IMR-90 (cell line): ENCODE measurements around the gene NAA10. TPM values are rescaled to one million over a fixed set of nuclear protein-coding genes. Genes with fewer than 3 reads are reported as not detected.

Source experiments
- ATAC-seq: fragments of 200-7000 bp; cut with Tn5 transposase; 2 replicates; pipeline ENCODE4 v1.9.1; 2020; ENCODE audit warnings: low read depth, mild to moderate bottlenecking, moderate library complexity
- BruUV-seq: library from RNA; stranded (reverse); fragments of 400-500 nt; replicated peaks from 2 replicates; lab custom pipeline; 2021; lab: Mats Ljungman, UMichigan
- CTCF ChIA-PET: fragments of 300-600 bp; formaldehyde crosslinking; extraction: SDS; loops from one replicate; lab custom pipeline; 2021; ENCODE audit warnings: antibody characterized with exemption; lab: Yijun Ruan, JAX
- POLR2A ChIA-PET: fragments of 300-600 bp; sonication (Branson Sonifier 250); formaldehyde crosslinking; loops from one replicate; lab custom pipeline; 2022; ENCODE audit warnings: antibody characterized with exemption; ENCODE audit not compliant: unreplicated experiment; lab: Charles Lee
- DNase-seq: peaks from one replicate; pipeline ENCODE4 v3.0.0; 2013
- H2AFZ ChIP-seq: replicated peaks from 2 replicates; pipeline ENCODE3; 2013; ENCODE audit warnings: low read length, mild to moderate bottlenecking; ENCODE audit not compliant: poor library complexity
- H2AK5ac ChIP-seq: 2 replicates; pipeline ENCODE4 v1.6.1; 2013; ENCODE audit warnings: low read depth, low read length, inconsistent platforms
- H2AK9ac ChIP-seq: replicated peaks from 2 replicates; pipeline ENCODE3; 2013; ENCODE audit warnings: mild to moderate bottlenecking, low read depth, low read length, moderate library complexity; ENCODE audit not compliant: poor library complexity
- H2BK120ac ChIP-seq: 2 replicates; pipeline ENCODE4 v1.6.1; 2013; ENCODE audit warnings: low read depth, low read length, inconsistent platforms
- H2BK15ac ChIP-seq: 3 replicates; pipeline ENCODE4 v1.6.1; 2013; ENCODE audit warnings: low read depth, low read length, inconsistent platforms
- H2BK20ac ChIP-seq: 2 replicates; pipeline ENCODE4 v1.6.1; 2013; ENCODE audit warnings: low read depth, mild to moderate bottlenecking, inconsistent platforms, low read length, moderate library complexity
- H2BK5ac ChIP-seq: 2 replicates; pipeline ENCODE4 v1.6.1; 2013; ENCODE audit warnings: mild to moderate bottlenecking, low read depth, low read length, inconsistent platforms; ENCODE audit not compliant: poor library complexity, severe bottlenecking
- H3K14ac ChIP-seq: replicated peaks from 2 replicates; pipeline ENCODE4 v1.6.1; 2013; ENCODE audit warnings: low read depth, low read length, inconsistent platforms
- H3K18ac ChIP-seq: 2 replicates; pipeline ENCODE4 v1.6.1; 2013; ENCODE audit warnings: low read depth, low read length, control low read depth
- H3K23ac ChIP-seq: 2 replicates; pipeline ENCODE4 v1.6.1; 2013; ENCODE audit warnings: low read depth, low read length, inconsistent platforms
- H3K27ac ChIP-seq: 2 replicates; pipeline ENCODE4 v1.5.1; 2013; ENCODE audit warnings: mild to moderate bottlenecking, control low read depth, low read length; ENCODE audit not compliant: insufficient read depth
- H3K27me3 ChIP-seq: 2 replicates; pipeline ENCODE4 v1.6.1; 2013; ENCODE audit warnings: low read length; ENCODE audit not compliant: control insufficient read depth, insufficient read depth
- H3K36me3 ChIP-seq: 2 replicates; pipeline ENCODE4 v1.6.1; 2013; ENCODE audit warnings: low read length, mixed read lengths; ENCODE audit not compliant: control insufficient read depth, insufficient read depth
- H3K4ac ChIP-seq: 2 replicates; pipeline ENCODE4 v1.6.1; 2013; ENCODE audit warnings: low read depth, low read length, inconsistent platforms
- H3K4me1 ChIP-seq: 2 replicates; pipeline ENCODE4 v1.6.1; 2013; ENCODE audit warnings: low read length, mixed read lengths; ENCODE audit not compliant: control insufficient read depth, insufficient read depth
- H3K4me2 ChIP-seq: 2 replicates; pipeline ENCODE4 v1.6.1; 2013; ENCODE audit warnings: low read depth, mild to moderate bottlenecking, control low read depth, low read length, moderate library complexity
- H3K4me3 ChIP-seq: 2 replicates; pipeline ENCODE4 v1.5.1; 2013; ENCODE audit warnings: low read depth, mild to moderate bottlenecking, control low read depth, low read length, moderate library complexity; ENCODE audit not compliant: insufficient read depth
- H3K56ac ChIP-seq: 2 replicates; pipeline ENCODE4 v1.6.1; 2013; ENCODE audit warnings: low read length, inconsistent platforms; ENCODE audit not compliant: insufficient read depth; ENCODE audit errors: extremely low read depth
- H3K79me1 ChIP-seq, 2 experiments: 2 replicates each; pipeline ENCODE4 v1.6.1; 2013; ENCODE audit warnings: low read length in 2 of 2, inconsistent platforms in 1 of 2, low read depth in 1 of 2
- H3K9ac ChIP-seq: 2 replicates; pipeline ENCODE4 v1.6.1; 2013; ENCODE audit warnings: low read depth, low read length, control low read depth
- H3K9me1 ChIP-seq: 2 replicates; pipeline ENCODE4 v1.6.1; 2013; ENCODE audit warnings: low read length, inconsistent platforms; ENCODE audit not compliant: insufficient read depth
- H3K9me3 ChIP-seq: 2 replicates; pipeline ENCODE4 v1.6.1; 2013; ENCODE audit warnings: low read length; ENCODE audit not compliant: control insufficient read depth, insufficient read depth
- H4K20me1 ChIP-seq: 2 replicates; pipeline ENCODE4 v1.6.1; 2013; ENCODE audit warnings: low read length, inconsistent platforms; ENCODE audit not compliant: insufficient read depth
- H4K5ac ChIP-seq: 2 replicates; pipeline ENCODE4 v1.6.1; 2013; ENCODE audit warnings: mild to moderate bottlenecking, low read depth, low read length, control low read depth
- H4K8ac ChIP-seq, 2 experiments: 2 replicates each; pipeline ENCODE4 v1.6.1; 2013; ENCODE audit warnings: low read depth in 2 of 2, low read length in 2 of 2, control low read depth in 1 of 2, inconsistent platforms in 1 of 2
- H4K91ac ChIP-seq: 2 replicates; pipeline ENCODE4 v1.6.1; 2013; ENCODE audit warnings: low read depth, low read length, inconsistent platforms; ENCODE audit not compliant: insufficient read depth
- CTCF ChIP-seq: conservative IDR thresholded peaks from 2 replicates; pipeline ENCODE4 v1.5.1; 2012; ENCODE audit warnings: mild to moderate bottlenecking, low read depth, low read length, improper control_type of control experiment
- FOS ChIP-seq: fragments of 150-350 bp; IDR thresholded peaks from 2 replicates; pipeline ENCODE4 v1.6.1; 2016; ENCODE audit warnings: low read depth, low read length
- MAFK ChIP-seq: IDR thresholded peaks from 2 replicates; pipeline ENCODE4 v1.6.1; 2012; ENCODE audit warnings: low read depth, low read length, improper control_type of control experiment
- MAZ ChIP-seq: IDR thresholded peaks from 2 replicates; pipeline ENCODE4 v1.6.1; 2012; ENCODE audit warnings: low read depth, mild to moderate bottlenecking, low read length, improper control_type of control experiment, moderate library complexity, borderline replicate concordance
- MXI1 ChIP-seq: IDR thresholded peaks from 2 replicates; pipeline ENCODE4 v1.6.1; 2012; ENCODE audit warnings: low read depth, mild to moderate bottlenecking, low read length, moderate library complexity, borderline replicate concordance
- NFE2L2 ChIP-seq: fragments of 150-350 bp; IDR thresholded peaks from 2 replicates; pipeline ENCODE4 v1.6.1; 2016; ENCODE audit warnings: low read depth, mild to moderate bottlenecking, low read length
- RAD21 ChIP-seq: IDR thresholded peaks from 2 replicates; pipeline ENCODE4 v1.6.1; 2012; ENCODE audit warnings: low read length, improper control_type of control experiment
- RCOR1 ChIP-seq: IDR thresholded peaks from 2 replicates; pipeline ENCODE4 v1.6.1; 2012; ENCODE audit warnings: mild to moderate bottlenecking, low read length, improper control_type of control experiment; ENCODE audit not compliant: insufficient replicate concordance
- SMC3 ChIP-seq: fragments of 150-350 bp; IDR thresholded peaks from 2 replicates; pipeline ENCODE4 v1.6.1; 2016; ENCODE audit warnings: low read depth, mild to moderate bottlenecking, antibody characterized with exemption, low read length, moderate library complexity
- WGBS, 2 experiments: methylation state at CpG; one replicate each; pipeline versions ENCODE4 v1.1.5 to v1.1.7; 2013; ENCODE audit warnings: missing lambda C conversion rate in 2 of 2; ENCODE audit not compliant: insufficient read length in 1 of 2; ENCODE audit errors: extremely low coverage in 2 of 2; 5-methylcytosine and 5-hydroxymethylcytosine counted together
- dilution Hi-C: fragments of 300-500 bp; cut with HindIII; formaldehyde crosslinking; loops from one replicate; pipeline ENCODE4 v1.14.3; 2018; ENCODE audit warnings: low sequenced_read_pairs; ENCODE audit not compliant: unreplicated experiment
- in situ Hi-C: fragments of 300-500 bp; cut with MboI; formaldehyde crosslinking; loops from 3 replicates; pipeline ENCODE4 v1.14.3; 2019; ENCODE audit warnings: low sequenced_read_pairs, inconsistent platforms, mixed read lengths
- intact Hi-C: fragments of 100-400 bp; cut with micrococcal nuclease; formaldehyde crosslinking; loops from 2 replicates; pipeline ENCODE4 v1.10.0; 2022
- polyA plus RNA-seq, 3 experiments: library from polyadenylated mRNA; depleted of rRNA; stranded (reverse); fragments of >200 nt; gene quantifications; 2 replicates each; pipeline ENCODE4 v1.2.3, GENCODE V29; 2012; ENCODE audit warnings: low replicate concordance in 1 of 3
- total RNA-seq: library from RNA; depleted of rRNA; stranded (reverse); fragments of >200 nt; gene quantifications from 2 replicates; pipeline ENCODE4 v1.2.3, GENCODE V29; 2012
- TF ChIP-seq, protein P1 (sequence below): fragments of 150-350 bp; IDR thresholded peaks from 2 replicates; pipeline ENCODE4 v1.6.1; 2017; ENCODE audit warnings: mild to moderate bottlenecking, antibody characterized with exemption, low read length, low read depth

Gene NAA10
- total and polyA plus RNA-seq, 2 of the 4 experiments (the other 2 are of a cell fraction), result 98.6 to 172 TPM

GRCh38 chrX:153944140-153944799 lies 9.4 kb upstream of the NAA10 start, which contains the start of gene RENBP:
Gene RENBP, minus strand, starts transcription at chrX:153944643. Its CDS starts 33 bp downstream, at chrX:153944610.
- Histone ChIP-seq H3K4me2 (no peak within 1 kb of the TSS), H4K8ac (no peak within 1 kb of the TSS), H2AK5ac (no peak within 1 kb of the TSS), H3K79me1 (no peaks in the 10 kb centered on the region), H2BK5ac (no peak within 1 kb of the TSS), H2BK15ac (no peak within 1 kb of the TSS), H2AFZ (no peak within 1 kb of the TSS), H3K18ac (no peak within 1 kb of the TSS), H3K4me1 (no peaks in the 10 kb centered on the region), H4K5ac (no peak within 1 kb of the TSS), H3K14ac (no peak within 1 kb of the TSS), H4K91ac (no peak within 1 kb of the TSS), H4K20me1 (no peaks in the 10 kb centered on the region), H3K4me3 (no peak within 1 kb of the TSS), H3K4ac (no peak within 1 kb of the TSS), H3K36me3 (no peaks in the 10 kb centered on the region; the same call in 1 of the 2 replicates), H3K23ac (no peak within 1 kb of the TSS), H3K9me1 (no peaks in the 10 kb centered on the region), H3K27ac (no peak within 1 kb of the TSS), H2BK20ac (no peak within 1 kb of the TSS), H3K9me3 (no peaks in the 10 kb centered on the region), H3K9ac (no peak within 1 kb of the TSS), H2AK9ac (no peak within 1 kb of the TSS), H3K56ac (no peak within 1 kb of the TSS), H3K27me3 (peaks cover 3% of the 10 kb centered on the region; the same call in 1 of the 2 replicates), H2BK120ac (no peak within 1 kb of the TSS)
- BruUV-seq, result no TSS peak
- TF ChIP-seq RCOR1 (no peak), MAZ (no peak), FOS (no peak), SMC3 (no peak), RAD21 (no peak), MAFK (no peak), NFE2L2 (no peak), CTCF (no peak), MXI1 (no peak)
- TF ChIP-seq, protein P1, sequence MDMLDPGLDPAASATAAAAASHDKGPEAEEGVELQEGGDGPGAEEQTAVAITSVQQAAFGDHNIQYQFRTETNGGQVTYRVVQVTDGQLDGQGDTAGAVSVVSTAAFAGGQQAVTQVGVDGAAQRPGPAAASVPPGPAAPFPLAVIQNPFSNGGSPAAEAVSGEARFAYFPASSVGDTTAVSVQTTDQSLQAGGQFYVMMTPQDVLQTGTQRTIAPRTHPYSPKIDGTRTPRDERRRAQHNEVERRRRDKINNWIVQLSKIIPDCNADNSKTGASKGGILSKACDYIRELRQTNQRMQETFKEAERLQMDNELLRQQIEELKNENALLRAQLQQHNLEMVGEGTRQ, result no peak
- ATAC-seq (no peak), DNase-seq (no peak)
- WGBS, 2 experiments, result 80% methylated on average over 10 of the region's 31 CpGs; no CpG with 5 or more reads in 1 of the 2 experiments
- ChIA-PET POLR2A (no interaction called here), CTCF (no interaction called here)
- dilution Hi-C loops, result no loop called here
- intact Hi-C loops, result no loop called here
- in situ Hi-C loops, result no loop called here
